ENCODE data around the gene SLK. TPM values are rescaled to one million over a fixed set of nuclear protein-coding genes. Genes with fewer than 3 reads are reported as not detected.

SLK gene
- total and polyA plus RNA-seq, 2 of the 13 experiments (the other 11 are each of a cell fraction or from before 2014, with no cell fraction given), result 3.4 to 22.8 TPM

GRCh38 chr10:104028823-104029520 lies 62.0 kb downstream of the SLK start:
- Histone ChIP-seq H3K36me3 (replicated peaks in 1 of 2; ENCODE audit: control insufficient read depth in 1 of 2, insufficient read depth in 2 of 2, low read length in 2 of 2) (peaks cover 3 to 21% of the 10 kb centered on the region in 2 experiments; a peak in 4 of 5 replicates), H3K79me2 (ENCODE audit: insufficient read depth, low read length) (no peaks in the 10 kb centered on the region), H3K4me2 (ENCODE audit: low read depth, low read length) (no peak overlapping the region), H3K9me3 (ENCODE audit: low read length) (no peaks in the 10 kb centered on the region), H4K20me1 (ENCODE audit: insufficient read depth, low read length) (no peaks in the 10 kb centered on the region), H3K27me3 (ENCODE audit: control insufficient read depth in 1 of 2, insufficient read depth in 2 of 2, low read length in 2 of 2) (no peaks in the 10 kb centered on the region), H3K4me3 (replicated peaks in 1 of 3; ENCODE audit: insufficient read depth in 1 of 3, low read depth in 2 of 3, low read length in 3 of 3) (no peak overlapping the region), H3K27ac (ENCODE audit: extremely low read length, insufficient read depth, low read length) (no peak overlapping the region), H3K4me1 (ENCODE audit: insufficient read depth, low read length) (no peaks in the 10 kb centered on the region), H3K9ac (ENCODE audit: insufficient read depth, low read depth, low read length) (no peak overlapping the region), H2AFZ (ENCODE audit: low read length) (no peak overlapping the region)
- ATAC-seq (no peak), DNase-seq (ENCODE audit: low spot score) (no peak), FAIRE-seq (no peak)
- in situ Hi-C loops (cut with HindIII; ENCODE audit: extremely low pct_ligation_motif_present, low pct_unique_long_range_greater_than_20kb) (no loop called here), intact Hi-C loops (cut with micrococcal nuclease; ENCODE audit: unreplicated experiment) (no loop called here)
- no TSS peak for BruUV-seq (replicated peaks)
- ChIA-PET CTCF (ENCODE audit: low intra/inter-chr PET ratio, low total read pairs) (no interaction called here), POLR2A (no interaction called here)
- no peak for TF ChIP-seq GATAD1 (CRISPR knock-in tag; IDR thresholded peaks at IDR 0.05)
- TF ChIP-seq ZNF333 (CRISPR knock-in tag; IDR thresholded peaks at IDR 0.05; ENCODE audit: borderline replicate concordance), result no peak
- TF ChIP-seq ZBTB20 (CRISPR knock-in tag; IDR thresholded peaks at IDR 0.05; ENCODE audit: borderline replicate concordance, low read depth), result no peak
- no peak for TF ChIP-seq ZNF18 (CRISPR knock-in tag; IDR thresholded peaks at IDR 0.05; ENCODE audit: insufficient replicate concordance)
- TF ChIP-seq ZNF451 (CRISPR knock-in tag; IDR thresholded peaks at IDR 0.05), result no peak
- TF ChIP-seq TOPORS (CRISPR knock-in tag; IDR thresholded peaks at IDR 0.05), result no peak
- no peak for TF ChIP-seq ZNF567 (CRISPR knock-in tag; IDR thresholded peaks at IDR 0.05; ENCODE audit: borderline replicate concordance)
- TF ChIP-seq CHCHD3 (CRISPR knock-in tag; IDR thresholded peaks at IDR 0.05), result no peak
- TF ChIP-seq ZNF609 (CRISPR knock-in tag; IDR thresholded peaks at IDR 0.05; ENCODE audit: borderline replicate concordance), result no peak
- TF ChIP-seq ZNF10 (CRISPR knock-in tag; IDR thresholded peaks at IDR 0.05; ENCODE audit: borderline replicate concordance, low read depth), result no peak
- no peak for TF ChIP-seq SRSF4 (IDR thresholded peaks at IDR 0.05; ENCODE audit: low read depth, low read length, poor library complexity, severe bottlenecking)
- no peak for TF ChIP-seq ZNF788 (CRISPR knock-in tag; IDR thresholded peaks at IDR 0.05; ENCODE audit: borderline replicate concordance)
- TF ChIP-seq ZNF709 (CRISPR knock-in tag; IDR thresholded peaks at IDR 0.05), result no peak
- no peak for TF ChIP-seq HNRNPUL1 (IDR thresholded peaks at IDR 0.05; ENCODE audit: low read depth, low read length)
- 73% methylated on average over 4 of the region's 4 CpGs for WGBS (ENCODE audit: low lambda C conversion rate)

Data from HepG2 (cell line).